GM21360 (cell line): ENCODE measurements around the gene MUC2.
"Not testable (repeated sequence)": the region's sequence is repeated elsewhere in the genome, so short reads cannot be mapped to it uniquely, and the experiment has no call there.

Experiments
- ATAC-seq: cut with Tn5 transposase; IDR thresholded peaks from one replicate; pipeline ENCODE4 v1.9.1; 2021; ENCODE audit warnings: mild to moderate bottlenecking, moderate library complexity; ENCODE audit not compliant: unreplicated experiment

MUC2 gene

GRCh38 chr11:1102996-1103395 lies 28.3 kb downstream of the MUC2 start:
- no peak for ATAC-seq

- ATAC-seq: no peak
Observed at GRCh38 chr11:1103401-1104360, 29.0 kb downstream of the MUC2 start.

GRCh38 chr11:1104411-1105182 lies 29.9 kb downstream of the MUC2 start:
- no peak for ATAC-seq

DNA sequence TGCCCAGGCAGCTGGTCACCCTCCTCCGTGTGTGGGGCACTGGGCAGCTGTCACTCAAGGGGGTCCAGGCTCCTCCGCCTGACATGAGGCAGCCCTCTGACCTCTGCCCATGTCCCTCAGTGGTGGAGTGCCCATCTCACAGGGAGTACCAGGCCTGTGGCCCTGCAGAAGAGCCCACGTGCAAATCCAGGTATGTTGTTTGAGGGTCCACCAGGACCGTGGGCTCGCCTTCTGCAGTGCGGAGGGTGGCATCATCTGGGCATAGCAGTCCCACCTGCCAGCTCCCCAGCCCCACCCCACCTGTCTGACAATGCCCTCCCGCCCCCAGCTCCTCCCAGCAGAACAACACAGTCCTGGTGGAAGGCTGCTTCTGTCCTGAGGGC lies 30.5 kb downstream of the MUC2 start:
- ATAC-seq: no peak

GRCh38 chr11:1106387-1106786 lies 31.7 kb downstream of the MUC2 start:
- no peak for ATAC-seq

- no peak for ATAC-seq
Observed at GRCh38 chr11:1107316-1108245, 32.9 kb downstream of the MUC2 start.

GRCh38 chr11:1108246-1108900 lies 33.7 kb downstream of the MUC2 start:
- no peak for ATAC-seq

DNA sequence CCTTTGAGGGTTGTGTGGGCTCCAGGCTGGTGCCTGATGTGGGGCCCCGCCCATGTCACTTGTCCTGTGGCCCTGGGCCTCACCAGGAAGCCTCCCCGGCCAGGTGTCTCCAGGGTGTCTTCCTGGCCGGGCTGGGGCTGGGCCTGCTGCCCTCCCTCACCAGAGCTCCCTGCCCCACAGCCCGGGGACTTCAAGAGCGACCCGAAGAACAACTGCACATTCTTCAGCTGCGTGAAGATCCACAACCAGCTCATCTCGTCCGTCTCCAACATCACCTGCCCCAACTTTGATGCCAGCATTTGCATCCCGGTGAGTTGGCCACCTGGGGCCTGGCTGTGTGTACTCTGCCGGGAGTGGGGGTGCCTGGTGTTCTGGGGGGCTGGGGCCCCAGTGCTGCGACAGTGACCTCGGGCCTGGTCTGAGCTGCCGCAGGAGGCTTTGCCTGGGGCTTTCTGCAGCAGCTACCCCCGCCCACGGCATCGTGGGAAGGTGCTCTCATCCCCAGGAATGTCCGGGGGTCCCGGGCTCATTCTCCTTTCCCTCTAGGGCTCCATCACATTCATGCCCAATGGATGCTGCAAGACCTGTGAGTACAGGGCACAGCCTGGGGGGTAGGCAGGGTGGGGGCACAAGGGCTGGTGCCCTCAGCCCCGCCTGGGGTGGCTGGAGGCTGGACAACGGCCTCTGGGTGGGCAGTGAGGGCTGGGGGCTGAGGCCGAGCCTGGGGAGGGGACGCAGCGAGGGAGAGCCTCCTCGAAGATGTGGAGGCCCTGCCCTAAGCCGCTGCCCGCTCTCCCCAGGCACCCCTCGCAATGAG lies 34.6 kb downstream of the MUC2 start:
- no peak for ATAC-seq

DNA sequence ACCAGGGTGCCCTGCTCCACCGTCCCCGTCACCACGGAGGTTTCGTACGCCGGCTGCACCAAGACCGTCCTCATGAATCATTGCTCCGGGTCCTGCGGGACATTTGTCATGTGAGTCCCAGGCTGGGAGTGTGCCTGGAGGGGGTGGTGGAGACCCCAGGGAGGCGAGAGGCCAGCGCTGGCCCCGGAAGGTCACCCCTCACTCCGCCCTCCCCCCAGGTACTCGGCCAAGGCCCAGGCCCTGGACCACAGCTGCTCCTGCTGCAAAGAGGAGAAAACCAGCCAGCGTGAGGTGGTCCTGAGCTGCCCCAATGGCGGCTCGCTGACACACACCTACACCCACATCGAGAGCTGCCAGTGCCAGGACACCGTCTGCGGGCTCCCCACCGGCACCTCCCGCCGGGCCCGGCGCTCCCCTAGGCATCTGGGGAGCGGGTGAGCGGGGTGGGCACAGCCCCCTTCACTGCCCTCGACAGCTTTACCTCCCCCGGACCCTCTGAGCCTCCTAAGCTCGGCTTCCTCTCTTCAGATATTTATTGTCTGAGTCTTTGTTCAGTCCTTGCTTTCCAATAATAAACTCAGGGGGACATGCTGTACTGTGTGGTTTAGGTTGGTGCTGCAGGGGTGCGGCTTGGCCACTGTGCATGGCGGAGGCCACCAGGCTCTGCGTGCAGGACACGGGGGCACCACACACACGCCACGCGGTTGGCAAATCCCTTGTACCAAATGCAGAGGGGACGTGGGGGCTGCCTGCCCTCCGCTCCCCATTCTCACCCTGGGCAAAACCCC lies 35.4 kb downstream of the MUC2 start:
- no peak for ATAC-seq

DNA sequence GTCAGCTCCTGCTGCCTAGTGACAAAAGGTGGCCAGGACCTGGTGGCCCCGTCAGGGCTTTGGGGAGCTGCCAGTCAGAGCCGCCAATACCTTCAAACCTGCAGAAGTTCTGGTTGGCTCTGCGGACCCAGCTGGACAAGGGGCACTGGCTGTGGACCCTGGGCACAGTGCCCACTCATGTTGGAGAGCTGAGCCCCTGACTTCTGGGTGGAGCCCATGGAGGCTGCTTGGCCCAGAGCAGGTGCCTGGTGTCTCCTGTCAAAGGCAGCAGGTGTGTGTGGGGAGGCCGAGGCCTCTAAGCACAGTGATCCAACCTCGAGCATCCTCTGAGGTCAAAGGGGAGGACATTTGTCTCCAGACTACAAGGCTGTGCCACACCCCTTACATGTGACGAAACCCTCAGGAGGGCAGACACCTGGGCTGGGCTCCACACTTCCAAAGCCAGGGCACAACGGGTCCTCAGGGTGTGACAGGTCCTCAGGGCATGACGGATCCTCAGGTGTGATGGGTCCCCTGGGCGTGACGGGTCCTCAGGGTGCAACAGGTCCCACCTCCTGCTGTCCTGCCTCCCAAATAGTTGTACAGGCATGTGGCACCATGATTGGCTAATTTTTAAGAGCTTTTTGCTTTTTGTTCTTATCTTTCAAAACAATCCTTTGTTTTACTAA lies 37.0 kb downstream of the MUC2 start:
- no peak for ATAC-seq

DNA sequence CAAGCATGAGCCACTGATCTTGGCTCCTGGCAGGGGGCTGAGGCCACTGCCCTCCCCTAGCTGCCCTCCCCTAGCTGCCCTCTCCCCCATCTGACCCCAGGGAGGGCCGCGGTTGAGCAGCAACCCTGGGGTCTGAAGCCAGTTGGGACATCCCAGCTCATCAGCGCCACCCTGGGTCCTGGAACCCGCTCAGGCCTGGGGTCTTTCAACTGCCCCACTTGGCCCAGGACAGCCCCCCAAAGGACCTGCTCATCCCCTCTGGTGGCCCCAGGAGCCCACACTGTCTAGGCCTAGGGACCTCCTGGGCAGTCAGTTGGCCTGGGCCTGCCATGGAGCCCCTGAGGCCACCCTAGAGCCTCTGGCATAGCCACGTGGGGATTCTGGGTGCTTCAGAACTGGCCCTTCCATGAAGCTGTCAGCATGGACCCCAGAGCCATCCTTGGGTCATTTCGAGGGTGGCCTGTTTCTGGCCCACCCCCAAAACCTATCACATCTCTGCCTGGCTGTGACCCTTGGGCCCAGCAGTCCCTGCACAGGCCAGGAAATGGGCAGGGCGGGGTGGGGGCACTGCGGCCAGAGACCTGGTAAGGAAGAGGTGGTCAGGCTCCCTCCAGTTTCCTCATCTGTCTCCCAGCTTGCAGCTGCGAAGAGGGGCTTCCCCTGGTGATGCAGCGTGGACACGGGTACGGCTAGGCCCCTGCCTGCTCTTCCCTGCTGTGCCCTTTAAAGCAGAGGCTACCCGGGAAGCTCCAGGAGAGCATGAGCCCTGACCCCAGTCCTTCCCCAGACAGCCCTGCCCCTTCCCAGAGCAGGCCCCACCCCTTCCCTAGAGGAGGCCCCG lies 37.9 kb downstream of the MUC2 start:
- ATAC-seq: no peak

DNA sequence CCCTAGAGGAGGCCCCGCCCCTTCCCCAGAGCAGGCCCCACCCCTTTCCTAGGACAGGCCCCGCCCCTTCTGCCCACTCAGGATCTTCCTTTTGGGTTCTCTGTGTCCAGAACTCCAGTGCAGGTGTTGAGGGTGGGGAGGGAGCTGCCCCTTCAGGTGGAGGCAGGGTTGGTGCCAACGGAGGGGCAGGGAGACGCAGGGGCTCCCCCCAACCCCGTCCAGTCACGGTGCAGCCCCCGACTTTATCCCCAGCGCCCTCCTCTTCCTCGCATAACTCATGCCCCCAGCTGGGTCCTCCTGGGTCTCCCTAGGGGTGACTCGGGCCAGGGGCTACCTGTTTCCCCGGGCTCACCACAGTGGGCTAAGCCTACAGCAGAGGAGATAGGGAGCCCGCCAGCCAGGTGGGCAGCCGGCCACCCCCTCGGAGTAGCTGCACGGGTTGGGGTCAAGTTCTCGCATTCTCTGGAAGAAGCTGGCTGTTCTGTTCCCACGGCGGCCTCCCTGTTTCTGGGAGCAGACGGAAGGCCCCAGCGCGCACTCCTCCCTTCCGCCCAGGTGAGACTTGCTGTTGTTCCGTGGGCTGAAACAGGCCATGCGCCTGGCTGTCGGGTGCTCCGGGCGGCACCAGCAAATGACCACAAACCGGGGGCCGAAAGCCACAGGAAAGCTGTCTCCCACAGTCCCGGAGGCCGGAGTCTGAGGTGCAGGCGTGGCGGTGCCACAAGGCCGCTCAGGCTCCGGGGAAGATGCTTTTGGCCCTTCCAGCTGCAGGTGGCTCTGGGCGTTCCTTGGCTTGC lies 38.9 kb downstream of the MUC2 start:
- ATAC-seq: no peak

DNA sequence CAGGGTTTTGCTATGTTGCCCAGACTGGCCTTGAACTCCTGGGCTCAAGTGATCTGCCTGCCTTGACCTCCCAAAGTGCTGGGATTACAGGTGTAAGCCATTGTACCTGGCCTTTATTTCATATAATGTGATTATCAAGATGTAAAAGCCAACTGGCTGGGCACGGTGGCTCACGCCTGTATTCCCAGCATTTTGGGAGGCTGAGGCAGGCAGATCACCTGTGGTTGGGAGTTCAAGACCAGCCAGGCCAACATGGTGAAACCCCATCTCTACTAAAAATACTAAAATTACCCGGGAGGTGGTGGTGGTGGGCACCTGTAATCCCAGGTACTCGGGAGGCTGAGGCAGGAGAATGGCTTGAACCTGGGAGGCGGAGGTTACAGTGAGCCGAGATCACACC lies 40.6 kb downstream of the MUC2 start:
- ATAC-seq: not testable (repeated sequence)

GRCh38 chr11:1116104-1116503 lies 41.4 kb downstream of the MUC2 start:
- ATAC-seq: no peak

DNA sequence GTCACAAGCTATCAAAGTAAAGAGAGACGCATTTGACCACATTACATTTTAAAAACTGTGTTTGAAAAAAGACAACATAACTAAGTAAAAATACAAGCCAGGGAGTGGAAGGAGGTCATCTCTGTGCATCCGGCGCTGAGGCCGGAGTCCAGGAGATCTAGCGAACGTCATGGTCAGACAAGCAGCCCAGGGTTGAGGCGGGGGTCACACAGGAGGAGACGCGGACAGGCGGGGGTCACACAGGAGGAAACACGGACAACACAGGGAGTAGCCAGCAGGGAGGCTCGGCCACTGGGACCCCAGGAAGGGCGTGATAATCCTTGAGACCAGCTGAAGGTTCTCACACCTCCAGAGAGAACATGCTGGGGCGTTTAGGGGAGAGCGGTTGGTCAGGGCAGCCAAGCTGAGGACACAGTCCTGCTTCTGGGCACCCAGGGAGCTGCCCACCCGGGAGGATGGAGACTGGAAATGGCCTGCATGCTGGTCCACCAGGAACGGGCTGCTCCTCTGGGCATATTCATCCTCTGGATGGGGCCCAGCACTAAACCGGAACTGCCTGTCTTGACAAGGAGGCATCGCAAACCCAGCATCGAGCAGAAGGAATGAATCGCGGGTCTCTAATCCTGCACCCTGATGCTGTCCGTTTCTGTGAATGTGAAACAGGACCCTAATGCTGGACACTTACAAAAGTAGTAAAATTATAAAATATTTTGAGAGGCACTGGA lies 42.2 kb downstream of the MUC2 start:
- ATAC-seq: no peak

DNA sequence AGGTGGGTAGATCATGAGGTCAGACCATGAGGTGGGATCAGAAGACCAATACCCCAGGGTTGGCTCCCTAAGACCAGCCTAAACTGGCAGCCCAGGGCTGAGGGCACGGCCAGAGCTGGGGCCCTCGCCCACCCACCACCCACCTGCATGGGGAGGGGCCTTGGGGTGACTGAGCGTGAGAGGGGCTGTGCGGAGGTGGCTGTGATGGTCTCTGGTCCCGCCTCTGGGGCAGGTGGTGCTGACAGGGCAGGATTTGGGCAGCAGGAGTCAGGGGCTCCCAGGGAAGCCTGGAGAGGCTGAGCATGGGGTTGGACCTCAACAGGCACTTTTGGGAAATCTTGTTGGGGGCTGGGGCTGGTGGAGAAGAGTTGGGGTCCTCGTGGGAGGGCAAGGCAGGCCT lies 43.3 kb downstream of the MUC2 start:
- no peak for ATAC-seq
